Spleen (tissue), 13 donors: ENCODE data around the gene OAS1. TPM values are rescaled to one million over a fixed set of nuclear protein-coding genes. Genes with fewer than 3 reads are reported as not detected.

Experiments used
- DNase-seq: peaks from one replicate; pipeline ENCODE4 v3.0.0-alpha.2; 2020
- H3K27ac ChIP-seq, 8 donors: fragments of 200-600 bp; sonication (generic) in 7 of 8; 1 replicate in 4 of 8; 2 replicates in 4 of 8; pipeline versions ENCODE4 v1.5.0 to v1.8.0; 2016 to 2021; ENCODE audit warnings: inconsistent platforms in 4 of 8, mild to moderate bottlenecking in 4 of 8, moderate library complexity in 1 of 8
- H3K27me3 ChIP-seq, 7 donors: fragments of 200-600 bp; sonication (generic) in 6 of 7; replicated peaks in 1 of 7; 1 replicate in 4 of 7; 2 replicates in 3 of 7; pipeline versions ENCODE4 v1.5.0 to v1.8.0; 2016 to 2021; ENCODE audit warnings: inconsistent platforms in 3 of 7, mild to moderate bottlenecking in 1 of 7
- H3K36me3 ChIP-seq, 6 donors: fragments of 200-600 bp; sonication (generic) in 5 of 6; 1 replicate in 4 of 6; 2 replicates in 2 of 6; pipeline versions ENCODE4 v1.5.0 to v1.8.0; 2016 to 2021; ENCODE audit warnings: inconsistent platforms in 2 of 6
- H3K4me1 ChIP-seq, 6 donors: fragments of 200-600 bp; sonication (generic) in 5 of 6; 1 replicate in 3 of 6; 2 replicates in 3 of 6; pipeline versions ENCODE4 v1.5.0 to v1.8.0; 2016 to 2021; ENCODE audit warnings: inconsistent platforms in 3 of 6
- H3K4me3 ChIP-seq, 8 donors: fragments of 200-600 bp; sonication (generic) in 7 of 8; 1 replicate in 4 of 8; 2 replicates in 4 of 8; pipeline versions ENCODE4 v1.5.0 to v1.8.0; 2016 to 2021; ENCODE audit warnings: inconsistent platforms in 4 of 8, mild to moderate bottlenecking in 4 of 8, moderate library complexity in 2 of 8
- H3K9me3 ChIP-seq, 8 donors: fragments of 200-600 bp; sonication (generic) in 7 of 8; 1 replicate in 4 of 8; 2 replicates in 4 of 8; pipeline versions ENCODE4 v1.5.0 to v1.8.0; 2016 to 2021; ENCODE audit warnings: inconsistent platforms in 4 of 8
- POLR2A ChIP-seq, 3 donors: fragments of 450-650 bp; IDR thresholded peaks; one replicate each; pipeline ENCODE4 v1.5.1; 2017; ENCODE audit warnings: antibody characterized with exemption in 3 of 3, mild to moderate bottlenecking in 1 of 3
- POLR2AphosphoS5 ChIP-seq, 3 donors: sonication (generic); formaldehyde crosslinking; IDR thresholded peaks; one replicate each; pipeline ENCODE4 v1.5.1; 2017; ENCODE audit warnings: antibody characterized with exemption in 3 of 3
- WGBS, 5 donors: extraction: QIAGEN DNeasy Blood & Tissue Kit in 3 of 5; methylation state at CpG; one replicate each; pipeline versions ENCODE4 v1.1.5 to v1.1.7; 2013 to 2018; 5-methylcytosine and 5-hydroxymethylcytosine counted together
- intact Hi-C: fragments of 100-400 bp; cut with DNase I; formaldehyde crosslinking; loops from one replicate; pipeline ENCODE4 v1.15.0; 2023; ENCODE audit warnings: low total_unique reads
- long read RNA-seq, 2 donors: transcript quantifications; one replicate each; lab custom pipeline, GENCODE V29; 2026
- polyA plus RNA-seq, 3 donors: library from polyadenylated mRNA; stranded (reverse); fragments of 200-250 nt; gene quantifications; one replicate each; pipeline ENCODE4 v1.2.1, GENCODE V29; 2013
- total RNA-seq, 7 donors: library from RNA; depleted of rRNA in 3 of 7; stranded (reverse); fragments of >200 nt in 3 of 7; fragmentation: NEBNext Ultra II Directional in 4 of 7; extraction: Animal tissue kit (Norgen Biotek cat#: 25700) in 4 of 7; gene quantifications; one replicate each; pipeline versions ENCODE4 v1.1.0 to v1.2.1, GENCODE V29; 2016 to 2021
- TF ChIP-seq, protein P1 (sequence below), 11 experiments: fragments of 200-600 bp in 7 of 11; fragments of 450-650 bp in 4 of 11; sonication (generic) in 4 of 11; IDR thresholded peaks in 8 of 11; conservative IDR thresholded peaks in 3 of 11; 1 replicate in 7 of 11; 2 replicates in 4 of 11; pipeline versions ENCODE4 v1.4.0 to v1.8.0; 2016 to 2021; ENCODE audit warnings: antibody characterized with exemption in 11 of 11, inconsistent platforms in 4 of 11, mild to moderate bottlenecking in 1 of 11
- donor health status: healthy with polysubstance abuse.
- donor health status: DM: no; HTN: no; CAD: no; lungs with moderate emphysema.
- donor health status: DM: no; HTN: no; CAD: no.
- donor health status: Bipolar disorder and iron deficiency.
- donor health status: healthy.
- donor health status: DM: no; HTN: no; CAD: no.
- donor health status: DM: yes; HTN: yes; CAD: no.

Gene OAS1
- 10 to 100 TPM; 43.2 to 68.4 (median 56.7) TPM for total RNA-seq
- polyA plus RNA-seq: 10 to 100 TPM; 34.7 to 53.8 (median 47.7) TPM
- long read RNA-seq, donor 1, transcript OAS1-201 (6 exons, 1,816 nt): major isoform, 16 of 25 reads
- long read RNA-seq, donor 1, partial matches to known transcripts: 6 of 25 reads
- long read RNA-seq, donor 1, other reads (novel, unspliced or antisense): 0 of 25 reads
- long read RNA-seq, donor 2, transcript OAS1-203 (5 exons, 1,990 nt): minor isoform, 6 of 18 reads
- long read RNA-seq, donor 2, transcript OAS1-201 (6 exons, 1,816 nt): major isoform, 9 of 18 reads
- long read RNA-seq, donor 2, partial matches to known transcripts: 0 of 18 reads
- long read RNA-seq, donor 2, other reads (novel, unspliced or antisense): 0 of 18 reads

DNA sequence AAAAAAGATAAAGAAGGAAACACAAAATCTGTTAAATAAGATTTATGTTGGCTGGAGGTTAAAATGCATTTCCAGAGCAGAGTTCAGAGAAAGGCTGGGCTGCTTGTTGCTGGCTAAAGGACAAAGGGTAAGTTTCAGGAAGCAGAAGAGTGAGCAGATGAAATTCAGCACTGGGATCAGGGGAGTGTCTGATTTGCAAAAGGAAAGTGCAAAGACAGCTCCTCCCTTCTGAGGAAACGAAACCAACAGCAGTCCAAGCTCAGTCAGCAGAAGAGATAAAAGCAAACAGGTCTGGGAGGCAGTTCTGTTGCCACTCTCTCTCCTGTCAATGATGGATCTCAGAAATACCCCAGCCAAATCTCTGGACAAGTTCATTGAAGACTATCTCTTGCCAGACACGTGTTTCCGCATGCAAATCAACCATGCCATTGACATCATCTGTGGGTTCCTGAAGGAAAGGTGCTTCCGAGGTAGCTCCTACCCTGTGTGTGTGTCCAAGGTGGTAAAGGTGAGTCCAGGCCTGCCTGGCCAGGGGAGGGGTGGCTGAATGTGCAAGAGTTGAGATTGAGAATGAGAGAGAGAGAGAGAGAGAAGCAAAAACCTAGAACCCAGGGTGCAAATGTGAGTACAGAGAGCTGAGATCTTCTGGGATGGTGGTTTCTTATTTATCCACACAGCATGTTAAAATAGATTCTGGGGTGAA lies at the start of gene OAS1:
Gene OAS1 (plus strand): TSS at position 251 of the 703 bp plus-strand sequence. CDS start 78 bp downstream, at position 329.
- TF ChIP-seq, protein P1, sequence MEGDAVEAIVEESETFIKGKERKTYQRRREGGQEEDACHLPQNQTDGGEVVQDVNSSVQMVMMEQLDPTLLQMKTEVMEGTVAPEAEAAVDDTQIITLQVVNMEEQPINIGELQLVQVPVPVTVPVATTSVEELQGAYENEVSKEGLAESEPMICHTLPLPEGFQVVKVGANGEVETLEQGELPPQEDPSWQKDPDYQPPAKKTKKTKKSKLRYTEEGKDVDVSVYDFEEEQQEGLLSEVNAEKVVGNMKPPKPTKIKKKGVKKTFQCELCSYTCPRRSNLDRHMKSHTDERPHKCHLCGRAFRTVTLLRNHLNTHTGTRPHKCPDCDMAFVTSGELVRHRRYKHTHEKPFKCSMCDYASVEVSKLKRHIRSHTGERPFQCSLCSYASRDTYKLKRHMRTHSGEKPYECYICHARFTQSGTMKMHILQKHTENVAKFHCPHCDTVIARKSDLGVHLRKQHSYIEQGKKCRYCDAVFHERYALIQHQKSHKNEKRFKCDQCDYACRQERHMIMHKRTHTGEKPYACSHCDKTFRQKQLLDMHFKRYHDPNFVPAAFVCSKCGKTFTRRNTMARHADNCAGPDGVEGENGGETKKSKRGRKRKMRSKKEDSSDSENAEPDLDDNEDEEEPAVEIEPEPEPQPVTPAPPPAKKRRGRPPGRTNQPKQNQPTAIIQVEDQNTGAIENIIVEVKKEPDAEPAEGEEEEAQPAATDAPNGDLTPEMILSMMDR (IDR thresholded peaks at IDR 0.05 in 8 of 11, conservative IDR thresholded peaks at IDR 0.05 in 3 of 11): no peak
- TF ChIP-seq POLR2A (IDR thresholded peaks at IDR 0.05) (peak in 1 of 3 donors; percentile 63), POLR2AphosphoS5 (IDR thresholded peaks at IDR 0.05) (peak; percentile 8 to 82 (median 48))
- peaks cover 43 to 89% (median 79%) of the 10 kb centered on the region in 6 donors for H3K4me1 ChIP-seq
- H3K9me3 ChIP-seq: peaks cover 0 to 2% (median 0%) of the 10 kb centered on the region in 8 donors
- no peak for DNase-seq
- H3K4me3 ChIP-seq: peak within 1 kb of the TSS; percentile 51 to 75 (median 58)
- no peaks in the 10 kb centered on the region for H3K27me3 ChIP-seq
- 0 to 4% (median 2%) methylated on average over 4 of the region's 4 CpGs for WGBS, 5 donors
- intact Hi-C loops: loop anchor here (5.0 kb wide), 1 partner anchor 70 kb away; the partner anchor contains the start of gene OAS2
- H3K27ac ChIP-seq: peak within 1 kb of the TSS; percentile 79 to 94 (median 87)
- peaks cover 0 to 35% (median 2%) of the 10 kb centered on the region in 6 donors for H3K36me3 ChIP-seq

DNA sequence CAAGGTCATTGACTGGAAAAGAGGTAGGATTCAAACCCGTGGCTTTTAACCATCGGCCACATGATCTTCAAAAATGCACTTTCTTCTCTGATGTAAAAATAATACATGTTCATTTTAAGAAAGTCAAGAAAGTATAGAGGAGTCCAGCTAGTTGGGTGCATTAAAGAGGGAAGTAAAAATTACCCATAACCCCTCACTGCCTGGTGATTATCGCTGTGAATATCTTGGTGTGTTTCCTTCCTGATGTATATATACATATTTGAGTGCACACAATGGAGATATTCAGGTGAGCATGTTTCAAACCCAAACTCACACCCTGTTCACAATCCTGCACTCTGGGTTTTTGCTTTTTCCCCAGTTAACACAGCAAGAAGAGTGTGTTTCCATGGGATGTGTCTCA lies 47.5 kb upstream of the OAS1 start:
- H3K4me1 ChIP-seq: no peaks in the 10 kb centered on the region
- H3K36me3 ChIP-seq: no peaks in the 10 kb centered on the region
- H3K4me3 ChIP-seq: no peak overlapping the region
- H3K27ac ChIP-seq: no peak overlapping the region
- no peaks in the 10 kb centered on the region for H3K9me3 ChIP-seq
- peaks cover 0 to 53% (median 4%) of the 10 kb centered on the region in 7 donors for H3K27me3 ChIP-seq
- intact Hi-C loops: no loop called here
- whole genome bisulfite sequencing, 5 donors: 54 to 64% (median 60%) methylated on average over 3 of the region's 3 CpGs
- TF ChIP-seq POLR2A (IDR thresholded peaks at IDR 0.05) (no peak), POLR2AphosphoS5 (IDR thresholded peaks at IDR 0.05) (no peak)
- TF ChIP-seq, protein P1 (IDR thresholded peaks at IDR 0.05 in 8 of 11, conservative IDR thresholded peaks at IDR 0.05 in 3 of 11): no peak
- DNase-seq: no peak

DNA sequence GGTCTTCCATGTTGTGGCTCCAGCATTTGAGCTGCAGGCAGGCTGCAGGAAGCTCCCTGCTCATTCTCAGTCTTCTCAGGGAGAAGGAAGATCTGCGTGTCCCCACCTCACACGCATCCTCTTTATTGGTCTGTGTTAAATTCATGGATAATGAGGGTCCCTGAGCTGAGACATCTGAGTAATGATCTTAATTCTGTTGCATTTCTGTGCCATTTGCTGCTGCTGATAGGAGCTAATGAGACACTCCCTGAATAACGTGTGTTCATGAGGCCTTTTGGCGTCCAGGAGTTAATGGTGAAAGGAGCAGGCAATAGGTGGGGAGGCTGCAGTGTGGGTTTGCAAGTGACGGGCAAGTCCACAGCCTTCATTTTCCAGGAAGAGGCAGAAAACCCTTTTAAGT lies 46.6 kb upstream of the OAS1 start:
- no peak overlapping the region for H3K4me3 ChIP-seq
- 51 to 61% (median 58%) methylated on average over 5 of the region's 5 CpGs for WGBS, 5 donors

More for the DNA sequence above, 46.6 kb upstream of the OAS1 start:
- H3K27ac ChIP-seq: no peak overlapping the region
- H3K9me3 ChIP-seq: no peaks in the 10 kb centered on the region
- no peaks in the 10 kb centered on the region for H3K36me3 ChIP-seq
- intact Hi-C loops: no loop called here
- peaks cover 0 to 2% (median 0%) of the 10 kb centered on the region in 6 donors for H3K4me1 ChIP-seq
- TF ChIP-seq POLR2A (IDR thresholded peaks at IDR 0.05) (no peak), POLR2AphosphoS5 (IDR thresholded peaks at IDR 0.05) (no peak)
- TF ChIP-seq, protein P1 (IDR thresholded peaks at IDR 0.05 in 8 of 11, conservative IDR thresholded peaks at IDR 0.05 in 3 of 11): no peak
- DNase-seq: no peak
- H3K27me3 ChIP-seq: peaks cover 0 to 46% (median 4%) of the 10 kb centered on the region in 7 donors
